Neuronal stem cell (in vitro differentiated cells): ENCODE results near the gene NUDT15.

Experiments used
- DNase-seq: peaks from one replicate; pipeline ENCODE4 v3.0.0-alpha.2; 2013; ENCODE audit warnings: low spot score
- H2AFZ ChIP-seq: one replicate; pipeline ENCODE4 v1.6.1; 2013; ENCODE audit warnings: mild to moderate bottlenecking, low read length, inconsistent platforms
- H2AK5ac ChIP-seq: 2 replicates; pipeline ENCODE4 v1.6.1; 2013; ENCODE audit warnings: low read depth, mild to moderate bottlenecking, inconsistent platforms, low read length, moderate library complexity, mixed read lengths
- H2BK120ac ChIP-seq: 2 replicates; pipeline ENCODE4 v1.6.1; 2013; ENCODE audit warnings: low read depth, mild to moderate bottlenecking, inconsistent platforms, low read length, moderate library complexity, mixed read lengths
- H2BK12ac ChIP-seq: one replicate; pipeline ENCODE4 v1.6.1; 2013; ENCODE audit warnings: low read length, inconsistent platforms
- H2BK15ac ChIP-seq: 2 replicates; pipeline ENCODE4 v1.6.1; 2013; ENCODE audit warnings: mild to moderate bottlenecking, low read length, inconsistent platforms, mixed read lengths
- H2BK5ac ChIP-seq: one replicate; pipeline ENCODE4 v1.6.1; 2013; ENCODE audit warnings: inconsistent platforms, mild to moderate bottlenecking, low read length, moderate library complexity
- H3K14ac ChIP-seq: one replicate; pipeline ENCODE4 v1.6.1; 2013; ENCODE audit warnings: low read length, inconsistent platforms
- H3K18ac ChIP-seq: 2 replicates; pipeline ENCODE4 v1.6.1; 2013; ENCODE audit warnings: low read length, inconsistent platforms
- H3K23ac ChIP-seq: 2 replicates; pipeline ENCODE4 v1.6.1; 2013; ENCODE audit warnings: low read depth, mild to moderate bottlenecking, mixed read lengths, low read length, inconsistent platforms; ENCODE audit not compliant: poor library complexity
- H3K27ac ChIP-seq: replicated peaks from 3 replicates; pipeline ENCODE4 v1.5.1; 2013; ENCODE audit warnings: low read length, inconsistent platforms
- H3K27me3 ChIP-seq, 3 experiments: 2 replicates each; pipeline ENCODE4 v1.6.1; 2013; ENCODE audit warnings: low read length in 3 of 3, mild to moderate bottlenecking in 2 of 3, inconsistent platforms in 1 of 3, low read depth in 1 of 3, mixed read lengths in 1 of 3, moderate library complexity in 1 of 3; ENCODE audit not compliant: control insufficient read depth in 3 of 3, insufficient read depth in 3 of 3
- H3K36me3 ChIP-seq, 2 donors: replicated peaks in 1 of 2; 2 replicates each; pipeline ENCODE4 v1.6.1; 2013; ENCODE audit warnings: low read length in 2 of 2; ENCODE audit not compliant: control insufficient read depth in 2 of 2, insufficient read depth in 2 of 2
- H3K4ac ChIP-seq: 2 replicates; pipeline ENCODE4 v1.6.1; 2013; ENCODE audit warnings: inconsistent platforms, mild to moderate bottlenecking, low read length, moderate library complexity
- H3K4me1 ChIP-seq, 2 donors: 1 replicate in 1 of 2; 2 replicates in 1 of 2; pipeline ENCODE4 v1.6.1; 2013; ENCODE audit warnings: low read length in 2 of 2, low read depth in 1 of 2; ENCODE audit not compliant: control insufficient read depth in 2 of 2, insufficient read depth in 1 of 2
- H3K4me2 ChIP-seq: one replicate; pipeline ENCODE4 v1.6.1; 2013; ENCODE audit warnings: mild to moderate bottlenecking, low read length, inconsistent platforms; ENCODE audit not compliant: insufficient read depth, poor library complexity, severe bottlenecking
- H3K4me3 ChIP-seq, 2 donors: 2 replicates each; pipeline ENCODE4 v1.5.1; 2013; ENCODE audit warnings: low read length in 2 of 2, mild to moderate bottlenecking in 2 of 2, inconsistent platforms in 1 of 2, moderate library complexity in 1 of 2
- H3K79me1 ChIP-seq: one replicate; pipeline ENCODE4 v1.6.1; 2013; ENCODE audit warnings: low read depth, mild to moderate bottlenecking, inconsistent platforms, low read length, moderate library complexity
- H3K9ac ChIP-seq: one replicate; pipeline ENCODE4 v1.6.1; 2013; ENCODE audit warnings: mild to moderate bottlenecking, low read depth, low read length, inconsistent platforms; ENCODE audit not compliant: poor library complexity
- H3K9me3 ChIP-seq, 2 donors: replicated peaks in 1 of 2; 2 replicates each; pipeline versions ENCODE3 to v1.6.1; 2013; ENCODE audit warnings: low read length in 2 of 2, mild to moderate bottlenecking in 2 of 2, inconsistent platforms in 1 of 2, low read depth in 1 of 2, mixed read lengths in 1 of 2, moderate library complexity in 1 of 2; ENCODE audit not compliant: control insufficient read depth in 2 of 2, insufficient read depth in 1 of 2
- H4K8ac ChIP-seq: one replicate; pipeline ENCODE4 v1.6.1; 2013; ENCODE audit warnings: low read depth, mild to moderate bottlenecking, inconsistent platforms, low read length, moderate library complexity
- H4K91ac ChIP-seq: one replicate; pipeline ENCODE4 v1.6.1; 2013; ENCODE audit warnings: low read length, low read depth, mild to moderate bottlenecking, inconsistent platforms; ENCODE audit not compliant: poor library complexity
- WGBS, 2 donors: extraction: QIAGEN DNeasy Blood & Tissue Kit; methylation state at CpG; one replicate each; pipeline ENCODE4 v1.1.7; 2013; ENCODE audit warnings: missing lambda C conversion rate in 2 of 2, mixed read lengths in 1 of 2; ENCODE audit not compliant: insufficient read length in 2 of 2, insufficient replicate concordance in 1 of 2; ENCODE audit errors: extremely low coverage in 2 of 2; 5-methylcytosine and 5-hydroxymethylcytosine counted together

The NUDT15 gene

GRCh38 chr13:47997384-47997783 lies 40.1 kb upstream of the NUDT15 start:
- H3K27ac ChIP-seq, result no peak overlapping the region
- H3K4me2 ChIP-seq, result no peak overlapping the region
- no peak overlapping the region for H3K4ac ChIP-seq
- H3K23ac ChIP-seq, result no peak overlapping the region
- no peak for DNase-seq
- H4K8ac ChIP-seq, result no peak overlapping the region
- no peak overlapping the region for H2AK5ac ChIP-seq
- H2BK12ac ChIP-seq, result no peak overlapping the region
- no peak overlapping the region for H2BK5ac ChIP-seq
- H3K18ac ChIP-seq, result no peak overlapping the region
- H2BK120ac ChIP-seq, result no peak overlapping the region
- no CpG with 5 or more reads among the region's 2 CpGs for WGBS, 2 donors
- no peak overlapping the region for H3K14ac ChIP-seq
- no peak overlapping the region for H3K9ac ChIP-seq
- no peaks in the 10 kb centered on the region for H3K27me3 ChIP-seq
- H3K4me3 ChIP-seq, result no peak overlapping the region
- peaks cover 0 to 3% of the 10 kb centered on the region in 2 donors for H3K9me3 ChIP-seq
- H4K91ac ChIP-seq, result no peak overlapping the region
- peaks cover 8% of the 10 kb centered on the region for H3K79me1 ChIP-seq
- no peak overlapping the region for H2AFZ ChIP-seq
- H3K36me3 ChIP-seq, result peaks cover under 1 to 64% of the 10 kb centered on the region in 2 donors
- H3K4me1 ChIP-seq, result peaks cover 2 to 7% of the 10 kb centered on the region in 2 donors
- no peak overlapping the region for H2BK15ac ChIP-seq

- Histone ChIP-seq H4K8ac (no peak overlapping the region), H4K91ac (no peak overlapping the region), H3K4me2 (peak overlapping the region; percentile 59), H3K14ac (no peak overlapping the region), H2BK12ac (no peak overlapping the region), H3K27me3 (no peaks in the 10 kb centered on the region), H2BK5ac (no peak overlapping the region), H3K18ac (no peak overlapping the region), H3K23ac (no peak overlapping the region), H3K4ac (no peak overlapping the region), H3K79me1 (peaks cover 8% of the 10 kb centered on the region), H3K36me3 (peaks cover 0 to 42% of the 10 kb centered on the region in 2 donors), H3K4me3 (peak overlapping the region in 1 of 2 donors; percentile 82), H3K9me3 (no peaks in the 10 kb centered on the region), H2BK120ac (no peak overlapping the region), H3K27ac (no peak overlapping the region), H2AFZ (no peak overlapping the region), H3K4me1 (peaks cover 2 to 7% of the 10 kb centered on the region in 2 donors), H3K9ac (no peak overlapping the region), H2AK5ac (no peak overlapping the region), H2BK15ac (no peak overlapping the region)
- DNase-seq, result no peak
- no CpG with 5 or more reads among the region's 5 CpGs for WGBS, 2 donors
Measured at GRCh38 chr13:47999973-48000372, 37.6 kb upstream of the NUDT15 start.

- H3K27ac ChIP-seq, result no peak overlapping the region
Measured at GRCh38 chr13:48000559-48001113, 36.9 kb upstream of the NUDT15 start.

GRCh38 chr13:48001114-48001881 lies 36.2 kb upstream of the NUDT15 start, which contains the start of gene SUCLA2:
Gene SUCLA2, minus strand, starts transcription at chr13:48001273. Its CDS starts 4 bp downstream, at chr13:48001269.
- peak within 1 kb of the TSS; percentile 60 for H3K23ac ChIP-seq
- no peaks in the 10 kb centered on the region for H3K27me3 ChIP-seq
- WGBS, 2 donors, result no CpG with 5 or more reads among the region's 52 CpGs
- peak within 1 kb of the TSS; percentile 19 for H4K8ac ChIP-seq
- H3K9me3 ChIP-seq, result no peaks in the 10 kb centered on the region
- H3K18ac ChIP-seq, result peak within 1 kb of the TSS; percentile 95
- peak; percentile 86 for DNase-seq
- H3K4me3 ChIP-seq, result peak within 1 kb of the TSS; percentile 82 to 95
- H2AK5ac ChIP-seq, result peak within 1 kb of the TSS; percentile 71
- H2AFZ ChIP-seq, result peak within 1 kb of the TSS; percentile 83
- peak within 1 kb of the TSS; percentile 26 for H3K4ac ChIP-seq
- peaks cover 8% of the 10 kb centered on the region for H3K79me1 ChIP-seq
- H3K27ac ChIP-seq, result no peak within 1 kb of the TSS
- peak within 1 kb of the TSS; percentile 61 for H3K4me2 ChIP-seq
- H3K14ac ChIP-seq, result peak within 1 kb of the TSS; percentile 59
- H2BK120ac ChIP-seq, result no peak within 1 kb of the TSS
- H3K4me1 ChIP-seq, result peaks cover 2 to 7% of the 10 kb centered on the region in 2 donors
- peaks cover 0 to 29% of the 10 kb centered on the region in 2 donors for H3K36me3 ChIP-seq
- peak within 1 kb of the TSS; percentile 32 for H2BK5ac ChIP-seq
- H4K91ac ChIP-seq, result peak within 1 kb of the TSS; percentile 19
- H2BK15ac ChIP-seq, result no peak within 1 kb of the TSS
- peak within 1 kb of the TSS; percentile 96 for H3K9ac ChIP-seq
- no peak within 1 kb of the TSS for H2BK12ac ChIP-seq

More at GRCh38 chr13:48000559-48001113, 36.9 kb upstream of the NUDT15 start:
- peak overlapping the region; percentile 19 for H4K8ac ChIP-seq
- peaks cover 2 to 7% of the 10 kb centered on the region in 2 donors for H3K4me1 ChIP-seq
- no CpG with 5 or more reads among the region's 25 CpGs for whole genome bisulfite sequencing, 2 donors
- no peak for DNase-seq
- H3K14ac ChIP-seq, result peak overlapping the region; percentile 59
- H3K79me1 ChIP-seq, result peaks cover 8% of the 10 kb centered on the region
- H3K4ac ChIP-seq, result peak overlapping the region; percentile 26
- H2BK12ac ChIP-seq, result no peak overlapping the region
- H2BK5ac ChIP-seq, result peak overlapping the region; percentile 32
- H3K4me3 ChIP-seq, result peak overlapping the region; percentile 82 to 95
- no peak overlapping the region for H2BK120ac ChIP-seq
- peak overlapping the region; percentile 60 for H3K23ac ChIP-seq
- H4K91ac ChIP-seq, result peak overlapping the region; percentile 19
- H3K36me3 ChIP-seq, result peaks cover 0 to 35% of the 10 kb centered on the region in 2 donors
- peak overlapping the region; percentile 83 for H2AFZ ChIP-seq
- H3K18ac ChIP-seq, result peak overlapping the region; percentile 95
- H3K27me3 ChIP-seq, result no peaks in the 10 kb centered on the region
- H3K9ac ChIP-seq, result peak overlapping the region; percentile 96
- peak overlapping the region; percentile 59 for H3K4me2 ChIP-seq
- H2BK15ac ChIP-seq, result no peak overlapping the region
- no peaks in the 10 kb centered on the region for H3K9me3 ChIP-seq
- H2AK5ac ChIP-seq, result peak overlapping the region; percentile 71
